Body of pancreas (tissue), 4 donors: Measurements from ENCODE around the gene CEP43.

Source experiments
- CTCF ChIP-seq, 7 experiments: fragments of 450-650 bp in 4 of 7; fragments of 200-600 bp in 3 of 7; sonication (generic) in 3 of 7; IDR thresholded peaks; one replicate each; pipeline ENCODE4 v1.5.1; 2016 to 2019; ENCODE audit warnings: antibody characterized with exemption in 7 of 7
- POLR2A ChIP-seq, 3 donors: fragments of 450-650 bp; IDR thresholded peaks; one replicate each; pipeline ENCODE4 v1.6.1; 2016; ENCODE audit warnings: antibody characterized with exemption in 3 of 3, mild to moderate bottlenecking in 2 of 3

GRCh38 chr6:167046861-167047495 lies 47.8 kb downstream of the CEP43 start:
- TF ChIP-seq CTCF (IDR thresholded peaks at IDR 0.05) (no peak), POLR2A (IDR thresholded peaks at IDR 0.05) (no peak)
